Jurkat, Clone E6-1 (cell line): Measurements from ENCODE around the gene SPHK1.

Source experiments
- DNase-seq: peaks from one replicate; pipeline ENCODE4 v3.0.0-alpha.2; 2011; ENCODE audit warnings: low read depth, low spot score
- H3K4me3 ChIP-seq: 2 replicates; pipeline ENCODE4 v1.5.1; 2011; ENCODE audit warnings: mild to moderate bottlenecking, low read length, control low read depth, moderate library complexity

Gene SPHK1

DNA sequence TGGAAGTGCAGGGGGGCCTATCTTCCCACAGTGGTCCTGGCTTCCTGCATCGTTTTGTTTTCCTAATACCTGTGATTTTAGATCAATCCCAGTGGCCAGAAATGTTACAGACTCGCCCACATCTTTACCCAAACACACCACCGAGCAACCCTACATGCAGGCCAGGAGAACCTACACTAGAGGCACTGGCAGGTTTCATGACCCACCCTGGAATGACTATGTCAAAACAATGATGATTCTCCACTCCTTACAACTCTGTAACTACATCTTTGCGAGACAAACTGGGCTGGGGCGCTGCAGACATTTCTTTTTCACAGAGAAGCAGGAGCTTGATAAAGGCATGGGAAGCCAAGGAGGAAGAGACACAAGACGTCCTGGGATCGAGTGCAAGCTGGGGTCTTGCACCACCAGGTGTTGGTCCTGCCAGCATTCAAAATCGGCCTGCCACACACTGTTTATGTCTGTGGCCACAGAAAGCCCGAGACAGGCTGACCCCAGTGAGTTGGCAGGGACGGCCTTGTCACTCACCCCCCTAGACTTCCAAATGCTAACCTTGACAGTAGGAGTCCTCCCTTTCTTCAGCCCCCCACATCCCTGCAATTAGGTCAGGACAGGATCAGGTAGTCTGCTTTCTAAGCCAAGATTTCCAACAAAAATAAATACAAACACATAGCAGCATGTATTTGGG, 36.1 kb downstream of the SPHK1 start:
- no peak for DNase-seq
- H3K4me3 ChIP-seq: no peak overlapping the region

DNA sequence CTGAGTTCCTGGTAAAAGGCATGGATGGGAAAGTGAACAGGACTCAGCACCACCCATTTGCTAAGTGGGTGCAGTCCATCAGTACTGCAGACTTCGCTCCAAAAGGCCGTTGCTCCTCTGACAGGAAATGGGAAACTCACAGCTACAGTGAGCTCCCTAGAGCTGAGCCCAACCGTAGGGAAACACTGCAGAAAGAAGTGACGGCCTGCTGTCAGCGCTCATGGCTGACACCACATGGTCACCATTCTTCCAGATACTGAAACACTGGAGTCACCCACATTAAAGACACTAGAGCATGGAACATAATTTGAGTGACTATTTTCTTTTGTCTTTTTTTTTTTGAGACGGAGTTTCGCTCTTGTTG, 36.6 kb downstream of the SPHK1 start:
- no peak for DNase-seq
- H3K4me3 ChIP-seq: no peak overlapping the region

DNA sequence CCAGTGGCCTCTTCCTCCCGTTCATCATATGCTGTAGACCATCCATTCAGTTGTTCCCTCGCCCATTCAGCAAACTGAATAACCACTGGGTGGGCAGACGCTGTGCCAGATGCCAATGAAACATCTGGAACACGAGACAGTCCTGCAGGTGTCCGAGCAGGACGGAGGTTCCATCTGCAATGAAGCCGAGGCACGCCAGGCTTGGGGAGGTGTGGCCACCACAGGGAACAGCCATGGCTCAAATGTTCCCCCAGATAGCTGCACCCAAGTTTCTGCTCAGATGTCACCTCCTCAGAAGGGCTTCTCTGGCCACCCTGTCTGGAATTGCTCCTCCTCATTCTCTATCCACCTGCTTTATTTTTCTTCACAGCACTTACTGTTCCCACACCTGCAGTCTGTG, 38.0 kb downstream of the SPHK1 start:
- no peak for DNase-seq
- H3K4me3 ChIP-seq: no peak overlapping the region

DNA sequence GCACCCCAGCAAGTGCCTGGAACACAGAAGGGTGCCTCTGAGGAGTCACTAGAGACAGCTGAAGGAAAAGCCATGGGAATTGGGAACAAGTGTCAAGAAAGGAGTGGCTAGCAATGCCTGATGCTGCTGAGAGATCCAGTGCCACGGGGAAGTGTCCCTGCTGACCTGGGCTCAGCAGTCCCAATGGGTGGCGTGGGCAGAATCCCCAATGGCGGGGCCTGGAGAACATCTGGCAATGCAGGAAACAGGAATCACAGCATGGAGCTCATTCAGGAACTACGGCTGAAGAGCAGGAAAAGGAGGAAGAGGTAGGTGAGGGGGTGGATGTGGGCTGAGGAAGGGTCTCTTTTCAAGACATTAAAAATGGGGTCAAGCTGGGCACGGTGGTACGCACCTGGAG, 38.5 kb downstream of the SPHK1 start:
- no peak for DNase-seq
- no peak overlapping the region for H3K4me3 ChIP-seq

DNA sequence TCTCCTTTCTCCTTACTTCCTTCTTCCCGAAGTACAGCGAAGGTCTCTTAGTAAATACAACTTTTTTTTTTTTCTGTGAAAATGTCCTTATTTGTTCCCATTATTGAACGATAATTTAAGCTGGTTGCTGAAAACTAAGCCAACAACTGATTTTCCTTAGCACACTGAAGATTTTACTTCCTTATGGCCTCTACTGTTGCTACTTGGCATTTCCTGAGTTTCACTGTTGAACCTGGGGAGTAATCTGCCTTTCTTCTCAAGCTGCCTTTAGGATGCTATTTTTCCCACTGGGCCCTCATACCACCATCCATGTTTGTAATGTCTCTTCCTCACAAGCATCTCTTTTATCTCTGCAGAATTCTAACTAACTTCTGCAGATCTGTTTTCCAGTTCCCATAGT, 42.4 kb downstream of the SPHK1 start:
- H3K4me3 ChIP-seq: no peak overlapping the region
- DNase-seq: no peak

DNA sequence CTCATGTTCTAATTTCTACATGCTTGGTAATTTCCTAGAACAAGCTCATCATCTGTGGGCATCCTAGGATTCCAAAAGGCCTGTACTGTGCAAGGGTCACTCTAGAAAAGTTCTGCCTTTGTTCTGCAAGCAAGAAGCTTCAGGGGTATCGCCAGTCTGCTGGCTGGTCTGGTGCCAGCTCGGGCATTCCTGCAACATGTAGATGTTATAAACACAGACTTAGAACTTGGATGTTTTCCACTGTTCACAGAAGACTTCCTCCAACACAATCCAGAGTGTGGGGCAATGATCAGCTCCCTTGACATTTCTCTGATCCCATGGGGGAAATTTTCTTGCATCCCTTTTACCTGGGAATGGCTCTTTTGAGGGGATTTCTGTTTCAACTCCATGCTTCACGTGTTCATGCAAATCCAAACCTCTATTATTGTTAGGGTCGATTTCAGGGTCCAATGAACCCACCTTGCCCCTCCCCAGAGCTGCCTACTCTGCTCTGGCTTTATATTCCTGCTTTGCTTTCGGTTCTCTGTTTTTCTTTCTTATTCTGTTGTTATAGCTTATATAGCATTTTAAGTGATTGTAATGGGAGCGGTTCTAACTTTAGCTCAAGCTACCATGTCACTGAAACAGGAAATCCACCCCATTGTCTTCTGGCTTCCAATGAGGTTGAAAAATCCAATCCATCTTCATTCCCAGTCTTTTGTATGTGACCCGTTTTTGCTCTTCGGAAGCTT, 43.3 kb downstream of the SPHK1 start:
- DNase-seq: no peak
- no peak overlapping the region for H3K4me3 ChIP-seq

DNA sequence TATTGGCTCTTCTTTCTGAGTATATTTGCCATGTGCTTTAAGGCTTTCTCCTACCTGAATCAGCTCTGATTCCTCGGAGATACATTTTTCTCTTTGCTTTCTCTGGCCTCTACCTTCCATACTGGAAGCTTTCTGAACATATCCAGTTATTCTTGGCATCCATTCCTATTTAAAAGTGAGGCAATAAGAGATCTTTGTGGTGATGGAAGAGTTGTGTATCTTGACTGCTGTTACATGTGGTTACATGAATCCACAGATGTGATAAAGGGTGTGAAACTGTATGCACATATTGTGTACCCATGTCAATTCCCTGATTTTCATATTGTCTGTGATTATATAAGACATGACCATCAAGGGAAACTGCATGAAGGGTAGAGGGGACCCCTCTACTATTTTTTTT, 44.1 kb downstream of the SPHK1 start:
- no peak overlapping the region for H3K4me3 ChIP-seq
- no peak for DNase-seq

DNA sequence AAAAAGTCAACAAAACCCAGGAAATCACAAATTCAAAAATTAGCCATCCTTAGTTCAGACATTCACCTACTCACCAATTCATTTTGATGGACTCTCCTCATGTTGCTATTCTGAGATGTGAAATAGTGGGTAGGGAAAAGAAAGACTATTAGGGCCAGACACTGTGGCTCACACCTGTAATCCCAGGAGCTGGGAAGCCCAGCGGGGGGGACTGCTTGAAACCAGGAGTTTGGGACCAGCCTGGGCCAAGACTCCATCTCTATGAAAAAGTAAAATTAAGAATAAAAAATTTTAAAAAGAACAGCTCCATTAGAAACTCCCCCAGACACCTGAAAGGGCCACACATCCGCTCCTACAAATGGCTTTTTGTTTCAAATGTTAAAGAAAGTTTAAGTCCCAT, 47.1 kb downstream of the SPHK1 start:
- DNase-seq: no peak
- no peak overlapping the region for H3K4me3 ChIP-seq

DNA sequence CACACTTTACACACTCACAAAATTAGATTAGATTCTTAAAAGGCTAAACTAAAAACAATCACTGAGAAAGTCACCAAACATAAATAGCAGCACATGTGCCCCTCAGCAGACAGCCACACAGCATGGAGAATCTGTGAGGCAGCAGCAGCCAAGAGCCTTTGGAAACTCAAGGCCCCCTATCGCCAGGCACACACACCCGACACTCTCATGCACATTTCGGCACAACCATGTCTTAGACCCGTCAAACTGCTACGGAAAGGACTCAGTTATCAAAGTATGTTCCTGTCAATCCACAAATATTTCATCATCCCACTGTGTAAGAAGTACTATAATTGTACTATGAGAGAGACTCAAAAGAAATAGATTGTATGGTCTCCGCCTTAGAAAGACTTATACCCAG, 47.6 kb downstream of the SPHK1 start:
- H3K4me3 ChIP-seq: no peak overlapping the region
- DNase-seq: no peak

DNA sequence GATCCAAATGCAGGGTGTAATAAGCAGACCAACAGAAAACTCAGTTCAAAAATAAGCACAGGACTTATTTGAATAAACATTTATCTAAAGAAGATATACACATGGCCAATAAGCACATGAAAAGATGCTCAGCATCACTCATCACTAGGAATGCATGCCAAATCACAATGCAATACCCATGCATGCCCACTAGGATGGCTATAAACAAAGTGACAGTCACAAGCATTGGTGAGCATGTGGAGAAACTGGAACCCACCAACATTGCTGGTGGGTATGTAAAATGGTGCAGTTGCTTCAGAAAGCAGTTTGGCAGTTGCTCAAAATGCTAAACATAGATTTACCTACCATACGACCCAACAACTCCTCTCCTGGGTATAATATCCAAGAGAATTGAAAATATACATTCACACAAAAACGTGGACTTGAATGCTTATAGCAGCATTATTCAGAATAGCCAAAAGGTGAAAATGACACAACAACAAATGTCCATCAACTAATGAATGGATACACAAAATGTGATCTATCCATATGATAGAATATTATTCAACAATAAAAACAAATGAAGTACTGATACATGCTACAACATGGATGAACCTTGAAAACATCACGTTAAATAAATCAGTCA, 48.4 kb downstream of the SPHK1 start:
- peak; percentile 41 for DNase-seq
- H3K4me3 ChIP-seq: no peak overlapping the region

DNA sequence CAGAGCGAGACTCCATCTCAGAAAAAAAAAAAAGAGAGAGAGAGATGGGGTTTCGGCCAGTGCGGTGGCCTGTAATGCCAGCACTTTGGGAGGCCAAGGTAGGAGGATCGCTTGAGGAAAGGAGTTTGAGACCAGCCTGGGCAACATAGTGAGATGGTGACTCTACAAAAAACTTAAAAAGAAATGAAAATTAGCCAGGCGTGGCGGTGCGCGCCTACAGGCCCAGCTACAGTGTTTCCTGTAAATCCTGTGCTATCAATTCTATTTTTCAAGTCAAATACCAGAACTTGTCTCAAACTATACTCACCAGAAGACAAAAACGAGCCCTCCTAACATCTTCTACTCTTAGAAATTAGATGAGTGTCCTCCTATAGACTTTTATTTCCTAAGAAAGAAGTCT, 49.3 kb downstream of the SPHK1 start:
- no peak overlapping the region for H3K4me3 ChIP-seq
- DNase-seq: no peak

DNA sequence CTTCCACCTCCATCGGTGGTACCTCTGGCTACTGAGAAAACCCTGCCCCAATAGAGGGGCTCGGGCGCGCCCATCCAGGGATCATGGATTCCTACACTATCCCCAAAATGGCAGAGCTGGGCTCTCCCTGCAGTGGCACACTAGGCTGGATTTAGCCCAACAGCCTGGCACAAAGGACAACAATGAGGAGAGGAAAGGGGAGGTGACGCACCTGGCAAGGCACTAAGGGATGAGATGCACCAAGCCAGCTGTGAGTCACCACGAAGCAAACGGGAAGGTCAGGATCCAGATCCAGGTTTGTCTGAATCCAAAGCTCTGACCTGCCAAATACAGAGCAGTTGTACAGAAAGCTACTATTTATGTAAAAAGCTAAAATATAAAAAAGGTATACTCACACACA, 50.5 kb downstream of the SPHK1 start:
- H3K4me3 ChIP-seq: no peak overlapping the region
- DNase-seq: no peak

DNA sequence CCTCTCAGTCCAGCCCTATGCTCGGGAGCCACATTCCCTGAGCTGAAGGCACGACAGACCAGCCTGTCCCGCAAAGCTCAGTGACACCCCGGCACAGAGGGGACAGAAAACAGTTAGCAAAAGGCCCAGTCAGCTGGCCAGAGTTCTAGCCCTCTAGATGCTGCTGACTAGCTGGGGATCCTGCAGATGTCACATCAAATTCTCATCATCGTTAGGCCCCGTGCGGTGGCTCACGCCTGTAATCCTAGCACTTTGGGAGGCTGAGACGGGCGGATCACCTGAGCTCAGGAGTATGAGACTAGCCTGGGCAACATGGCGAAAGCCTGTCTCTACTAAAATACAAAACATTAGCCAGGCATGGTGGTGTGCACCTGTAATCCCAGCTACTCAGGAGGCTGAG, 51.3 kb downstream of the SPHK1 start:
- no peak for DNase-seq
- no peak overlapping the region for H3K4me3 ChIP-seq
